Panc1 (cell line): ENCODE data around the gene LDLRAD4.

Experiments used
- CTCF ChIP-seq: fragments of 450-650 bp; IDR thresholded peaks from 2 replicates; pipeline ENCODE4 v1.5.1; 2017; ENCODE audit warnings: mild to moderate bottlenecking
- REST ChIP-seq, 2 experiments: IDR thresholded peaks; 2 replicates each; pipeline ENCODE4 v1.6.1; 2011 to 2012; ENCODE audit warnings: low read depth in 2 of 2, control low read depth in 1 of 2, low read length in 1 of 2, mild to moderate bottlenecking in 1 of 2, moderate library complexity in 1 of 2; ENCODE audit not compliant: insufficient read depth in 1 of 2

GRCh38 chr18:13313006-13313686 is 94.6 kb downstream of the LDLRAD4 start:
- no peak for TF ChIP-seq CTCF
- TF ChIP-seq REST (IDR thresholded peaks at IDR 0.05; ENCODE audit: insufficient read depth in 1 of 2, low read depth in 2 of 2, low read length in 1 of 2), result no peak
